Measurements from ENCODE around the gene BAD. TPM values are rescaled to one million over a fixed set of nuclear protein-coding genes. Genes with fewer than 3 reads are reported as not detected.

BAD gene
- total RNA-seq, 3 donors from 2014 or later (not counting 1 experiment from before 2014, with no cell fraction given), result 30.6 to 35.8 (median 31.6) TPM

DNA sequence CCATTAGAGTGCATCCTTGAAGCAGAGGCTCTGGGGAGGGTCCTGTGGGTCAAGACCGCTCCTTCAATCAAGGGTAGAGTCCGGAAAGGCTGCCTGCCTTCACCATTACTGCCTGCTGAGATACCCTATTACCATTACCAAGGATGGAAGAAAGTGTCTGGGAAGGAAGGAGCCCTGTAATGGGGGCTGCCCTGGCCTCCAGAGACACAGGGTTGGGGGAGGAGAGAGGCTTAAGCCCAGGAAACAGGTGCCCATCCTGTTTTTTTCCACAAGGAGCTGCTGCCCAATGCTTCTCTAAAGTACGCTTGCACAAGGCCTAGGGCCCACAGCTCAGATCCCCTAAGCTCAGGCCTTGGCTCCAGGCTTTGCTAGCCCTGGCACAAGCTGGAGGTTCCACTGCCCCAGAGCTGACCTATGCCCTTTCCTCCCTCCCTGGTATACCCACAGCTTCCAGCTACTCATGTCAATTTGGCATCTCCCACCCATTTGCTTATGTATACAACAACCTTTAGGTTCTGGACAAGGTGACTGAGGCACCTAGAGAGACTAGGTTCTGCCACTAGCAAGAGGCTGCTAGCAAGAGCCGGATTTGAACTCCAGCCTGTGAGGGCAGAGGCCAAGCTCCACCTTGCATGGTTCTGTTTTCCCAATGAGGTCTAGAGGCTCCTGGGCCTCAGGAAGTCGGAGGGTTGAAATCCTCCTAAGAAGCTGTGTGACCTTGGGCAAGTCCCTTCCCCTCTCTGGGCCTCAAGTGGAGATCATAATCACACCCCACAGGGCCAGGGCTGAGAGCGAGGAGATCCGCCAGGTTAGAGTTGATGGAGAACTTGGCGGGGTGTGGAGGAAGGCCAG, 34.7 kb downstream of the BAD start:
- Mint-ChIP-seq H3K4me1 (peaks cover 14 to 41% of the 10 kb centered on the region in 2 donors), H3K27ac (no peak overlapping the region), H3K27me3 (ENCODE audit: low read depth in 2 of 2) (no peaks in the 10 kb centered on the region), H3K9me3 (no peaks in the 10 kb centered on the region), H3K4me3 (peak overlapping the region; percentile 40), H3K36me3 (no peaks in the 10 kb centered on the region)
- Histone ChIP-seq H3K27ac (ENCODE audit: low read length) (no peak overlapping the region), H3K4me1 (ENCODE audit: control insufficient read depth, insufficient read depth, low read length) (peaks cover 54% of the 10 kb centered on the region), H3K27me3 (ENCODE audit: control insufficient read depth, insufficient read depth, low read length) (no peaks in the 10 kb centered on the region), H3K36me3 (ENCODE audit: control insufficient read depth, insufficient read depth, low read length) (no peaks in the 10 kb centered on the region), H3K9me3 (ENCODE audit: control insufficient read depth, insufficient read depth, low read length) (no peaks in the 10 kb centered on the region), H3K4me3 (ENCODE audit: low read length) (no peak overlapping the region)
- intact Hi-C loops (cut with micrococcal nuclease), result loop anchor here (2.0 kb wide), 1 partner anchor 19 kb away; no protein-coding TSS in a partner anchor
- WGBS (ENCODE audit: insufficient coverage), result 83% methylated on average over 6 of the region's 8 CpGs
- DNase-seq (no peak), ATAC-seq (no peak)
- TF ChIP-seq, protein P1, sequence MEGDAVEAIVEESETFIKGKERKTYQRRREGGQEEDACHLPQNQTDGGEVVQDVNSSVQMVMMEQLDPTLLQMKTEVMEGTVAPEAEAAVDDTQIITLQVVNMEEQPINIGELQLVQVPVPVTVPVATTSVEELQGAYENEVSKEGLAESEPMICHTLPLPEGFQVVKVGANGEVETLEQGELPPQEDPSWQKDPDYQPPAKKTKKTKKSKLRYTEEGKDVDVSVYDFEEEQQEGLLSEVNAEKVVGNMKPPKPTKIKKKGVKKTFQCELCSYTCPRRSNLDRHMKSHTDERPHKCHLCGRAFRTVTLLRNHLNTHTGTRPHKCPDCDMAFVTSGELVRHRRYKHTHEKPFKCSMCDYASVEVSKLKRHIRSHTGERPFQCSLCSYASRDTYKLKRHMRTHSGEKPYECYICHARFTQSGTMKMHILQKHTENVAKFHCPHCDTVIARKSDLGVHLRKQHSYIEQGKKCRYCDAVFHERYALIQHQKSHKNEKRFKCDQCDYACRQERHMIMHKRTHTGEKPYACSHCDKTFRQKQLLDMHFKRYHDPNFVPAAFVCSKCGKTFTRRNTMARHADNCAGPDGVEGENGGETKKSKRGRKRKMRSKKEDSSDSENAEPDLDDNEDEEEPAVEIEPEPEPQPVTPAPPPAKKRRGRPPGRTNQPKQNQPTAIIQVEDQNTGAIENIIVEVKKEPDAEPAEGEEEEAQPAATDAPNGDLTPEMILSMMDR (IDR thresholded peaks at IDR 0.05), result no peak

DNA sequence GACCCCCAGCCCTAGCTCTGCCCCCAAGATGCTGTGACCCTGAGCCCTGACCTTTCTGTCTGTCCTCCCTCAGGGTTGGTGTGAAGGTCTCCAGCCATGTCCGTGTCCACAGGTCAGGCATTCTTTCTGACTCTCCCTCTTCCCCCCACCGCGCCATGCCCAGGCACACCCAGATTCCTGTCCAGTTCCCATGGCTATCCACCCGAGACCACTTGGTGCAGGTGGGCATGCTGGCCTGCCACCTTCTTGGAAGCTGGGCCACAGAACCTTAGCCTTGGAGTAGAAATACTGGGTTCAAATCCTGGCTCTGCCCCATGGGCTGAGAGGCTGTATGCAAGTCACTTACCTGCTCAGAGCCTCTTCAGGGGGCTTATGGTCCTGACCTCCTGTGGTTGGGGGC, 35.4 kb downstream of the BAD start:
- 97% methylated on average over 4 of the region's 4 CpGs for WGBS (ENCODE audit: insufficient coverage)
- Mint-ChIP-seq H3K27ac (no peak overlapping the region), H3K36me3 (no peaks in the 10 kb centered on the region), H3K4me1 (peaks cover 14 to 41% of the 10 kb centered on the region in 2 donors), H3K9me3 (no peaks in the 10 kb centered on the region), H3K4me3 (no peak overlapping the region), H3K27me3 (ENCODE audit: low read depth in 2 of 2) (no peaks in the 10 kb centered on the region)
- H3K4me1 ChIP-seq (ENCODE audit: control insufficient read depth, insufficient read depth, low read length), result peaks cover 58% of the 10 kb centered on the region
- TF ChIP-seq, protein P1 (IDR thresholded peaks at IDR 0.05), result no peak
- no peaks in the 10 kb centered on the region for H3K27me3 ChIP-seq (ENCODE audit: control insufficient read depth, insufficient read depth, low read length)
- no peak overlapping the region for H3K27ac ChIP-seq (ENCODE audit: low read length)
- H3K36me3 ChIP-seq (ENCODE audit: control insufficient read depth, insufficient read depth, low read length), result peaks cover 3% of the 10 kb centered on the region
- H3K4me3 ChIP-seq (ENCODE audit: low read length), result no peak overlapping the region
- no peak for DNase-seq
- no peaks in the 10 kb centered on the region for H3K9me3 ChIP-seq (ENCODE audit: control insufficient read depth, insufficient read depth, low read length)
- no peak for ATAC-seq
- intact Hi-C loops (cut with micrococcal nuclease), result no loop called here

GRCh38 chr11:64248578-64248977, 35.9 kb downstream of the BAD start:
- Mint-ChIP-seq H3K36me3 (no peaks in the 10 kb centered on the region), H3K4me3 (peak overlapping the region; percentile 85), H3K4me1 (peaks cover 14 to 44% of the 10 kb centered on the region in 2 donors), H3K27me3 (ENCODE audit: low read depth in 2 of 2) (no peaks in the 10 kb centered on the region), H3K9me3 (no peaks in the 10 kb centered on the region), H3K27ac (no peak overlapping the region)
- H3K27me3 ChIP-seq (ENCODE audit: control insufficient read depth, insufficient read depth, low read length), result no peaks in the 10 kb centered on the region
- H3K9me3 ChIP-seq (ENCODE audit: control insufficient read depth, insufficient read depth, low read length), result no peaks in the 10 kb centered on the region
- intact Hi-C loops (cut with micrococcal nuclease), result no loop called here
- 96% methylated on average over 7 of the region's 7 CpGs for WGBS (ENCODE audit: insufficient coverage)
- DNase-seq (no peak), ATAC-seq (no peak)
- H3K4me1 ChIP-seq (ENCODE audit: control insufficient read depth, insufficient read depth, low read length), result peaks cover 58% of the 10 kb centered on the region
- no peak overlapping the region for H3K27ac ChIP-seq (ENCODE audit: low read length)
- peaks cover 6% of the 10 kb centered on the region for H3K36me3 ChIP-seq (ENCODE audit: control insufficient read depth, insufficient read depth, low read length)
- no peak overlapping the region for H3K4me3 ChIP-seq (ENCODE audit: low read length)
- TF ChIP-seq, protein P1 (IDR thresholded peaks at IDR 0.05), result no peak

Data from natural killer cell (primary cell).